ENCODE measurements around the gene NPHP3.

- TF ChIP-seq CTCF (IDR thresholded peaks at IDR 0.05) (no peak), POLR2AphosphoS5 (IDR thresholded peaks at IDR 0.05) (no peak)
Observed at GRCh38 chr3:132756108-132756650, 34.0 kb upstream of the NPHP3 start.
